HEK293 (cell line): Measurements from ENCODE around the gene SMC5.

ENCODE experiments used
- CTCF ChIA-PET: fragments of 350-600 bp; formaldehyde crosslinking; extraction: SDS; loops from one replicate; lab custom pipeline; 2021; ENCODE audit warnings: antibody characterized with exemption; lab: Yijun Ruan, JAX
- POLR2A ChIA-PET: fragments of 300-600 bp; formaldehyde crosslinking; extraction: SDS; loops from one replicate; lab custom pipeline; 2020; ENCODE audit warnings: antibody characterized with exemption, inconsistent platforms; lab: Yijun Ruan, JAX
- H3K27ac ChIP-seq: fragments of 200-500 bp; sonication (Bioruptor generic); 2 replicates; pipeline ENCODE4 v1.5.1; 2014; ENCODE audit warnings: low read depth, low read length, control low read depth, inconsistent platforms; ENCODE audit errors: extremely low read depth
- H3K36me3 ChIP-seq, 2 experiments: fragments of 200-500 bp in 1 of 2; sonication (Bioruptor generic) in 1 of 2; 1 replicate in 1 of 2; 2 replicates in 1 of 2; pipeline ENCODE4 v1.5.1; 2014 to 2017; ENCODE audit warnings: inconsistent platforms in 2 of 2, low read length in 2 of 2; ENCODE audit not compliant: control insufficient read depth in 2 of 2, insufficient read depth in 1 of 2
- H3K4me1 ChIP-seq: fragments of 200-500 bp; sonication (Bioruptor generic); 2 replicates; pipeline ENCODE4 v1.5.1; 2014; ENCODE audit warnings: mild to moderate bottlenecking, low read length, inconsistent platforms; ENCODE audit not compliant: control insufficient read depth, insufficient read depth
- H3K4me3 ChIP-seq: 2 replicates; pipeline ENCODE4 v1.5.1; 2011; ENCODE audit warnings: low read depth, mild to moderate bottlenecking, control low read depth, low read length, moderate library complexity
- H3K9me3 ChIP-seq: fragments of 200-500 bp; sonication (Bioruptor generic); 2 replicates; pipeline ENCODE4 v1.5.1; 2014; ENCODE audit warnings: low read depth, low read length, inconsistent platforms; ENCODE audit not compliant: control insufficient read depth, insufficient read depth
- BCL11B ChIP-seq: fragments of 450-650 bp; formaldehyde crosslinking; IDR thresholded peaks from 2 replicates; pipeline ENCODE4 v1.5.1; 2016; ENCODE audit warnings: low read depth, missing biosample characterization, missing genetic modification characterization
- PBX3 ChIP-seq: sonication (generic); formaldehyde crosslinking; IDR thresholded peaks from 2 replicates; pipeline ENCODE4 v1.8.1; 2022; ENCODE audit warnings: mild to moderate bottlenecking, moderate library complexity, missing genetic modification reagents
- SP3 ChIP-seq: fragments of 450-650 bp; formaldehyde crosslinking; IDR thresholded peaks from 2 replicates; pipeline ENCODE4 v1.5.1; 2016; ENCODE audit warnings: missing biosample characterization, missing genetic modification characterization
- ZBTB1 ChIP-seq: fragments of 450-650 bp; formaldehyde crosslinking; IDR thresholded peaks from 2 replicates; pipeline ENCODE4 v1.5.1; 2016; ENCODE audit warnings: missing biosample characterization, missing genetic modification characterization
- ZBTB26 ChIP-seq: fragments of 450-650 bp; formaldehyde crosslinking; optimal IDR thresholded peaks from 2 replicates; pipeline ENCODE3; 2016; ENCODE audit warnings: missing biosample characterization, mild to moderate bottlenecking, missing genetic modification characterization
- ZBTB48 ChIP-seq: fragments of 450-650 bp; formaldehyde crosslinking; IDR thresholded peaks from 2 replicates; pipeline ENCODE4 v1.5.1; 2016; ENCODE audit warnings: missing biosample characterization, missing genetic modification characterization
- ZNF121 ChIP-seq: fragments of 450-650 bp; formaldehyde crosslinking; IDR thresholded peaks from 2 replicates; pipeline ENCODE4 v1.5.1; 2016; ENCODE audit warnings: missing biosample characterization, missing genetic modification characterization
- ZNF132 ChIP-seq: fragments of 450-650 bp; formaldehyde crosslinking; IDR thresholded peaks from 2 replicates; pipeline ENCODE4 v1.5.1; 2017; ENCODE audit warnings: missing biosample characterization, missing genetic modification characterization, borderline replicate concordance
- ZNF148 ChIP-seq: fragments of 450-650 bp; formaldehyde crosslinking; IDR thresholded peaks from 2 replicates; pipeline ENCODE4 v1.5.0; 2017; ENCODE audit warnings: missing biosample characterization, missing genetic modification characterization, borderline replicate concordance
- ZNF266 ChIP-seq: fragments of 450-650 bp; formaldehyde crosslinking; IDR thresholded peaks from 2 replicates; pipeline ENCODE4 v1.5.1; 2016; ENCODE audit warnings: missing biosample characterization, missing genetic modification characterization, low read depth
- ZNF311 ChIP-seq: fragments of 450-650 bp; formaldehyde crosslinking; IDR thresholded peaks from 2 replicates; pipeline ENCODE4 v1.5.1; 2017; ENCODE audit warnings: missing biosample characterization, missing genetic modification characterization, borderline replicate concordance
- ZNF324 ChIP-seq: fragments of 450-650 bp; formaldehyde crosslinking; IDR thresholded peaks from 2 replicates; pipeline ENCODE4 v1.5.1; 2016; ENCODE audit warnings: missing biosample characterization, missing genetic modification characterization
- ZNF350 ChIP-seq: fragments of 450-650 bp; formaldehyde crosslinking; IDR thresholded peaks from 2 replicates; pipeline ENCODE4 v1.5.0; 2017; ENCODE audit warnings: missing biosample characterization, mild to moderate bottlenecking, missing genetic modification characterization
- ZNF354C ChIP-seq: fragments of 450-650 bp; formaldehyde crosslinking; IDR thresholded peaks from 2 replicates; pipeline ENCODE4 v1.5.1; 2016; ENCODE audit warnings: missing biosample characterization, missing genetic modification characterization, low read depth, borderline replicate concordance
- ZNF362 ChIP-seq: fragments of 450-650 bp; formaldehyde crosslinking; IDR thresholded peaks from 2 replicates; pipeline ENCODE4 v1.5.1; 2016; ENCODE audit warnings: missing biosample characterization, missing genetic modification characterization
- ZNF514 ChIP-seq: fragments of 450-650 bp; formaldehyde crosslinking; IDR thresholded peaks from 2 replicates; pipeline ENCODE4 v1.5.1; 2016; ENCODE audit warnings: missing biosample characterization, missing genetic modification characterization
- ZNF521 ChIP-seq: fragments of 450-650 bp; formaldehyde crosslinking; IDR thresholded peaks from 2 replicates; pipeline ENCODE4 v1.5.1; 2017; ENCODE audit warnings: missing biosample characterization, mild to moderate bottlenecking, missing genetic modification characterization
- ZNF580 ChIP-seq: fragments of 450-650 bp; formaldehyde crosslinking; IDR thresholded peaks from 2 replicates; pipeline ENCODE4 v1.5.1; 2016; ENCODE audit warnings: missing biosample characterization, missing genetic modification characterization
- ZNF654 ChIP-seq: fragments of 450-650 bp; formaldehyde crosslinking; IDR thresholded peaks from 2 replicates; pipeline ENCODE4 v1.5.1; 2016; ENCODE audit warnings: low read depth, missing biosample characterization, missing genetic modification characterization
- ZNF776 ChIP-seq: fragments of 450-650 bp; formaldehyde crosslinking; IDR thresholded peaks from 2 replicates; pipeline ENCODE4 v1.5.0; 2017; ENCODE audit warnings: missing biosample characterization, missing genetic modification characterization, borderline replicate concordance

Gene SMC5

GRCh38 chr9:70229026-70229425 is 29.8 kb upstream of the SMC5 start (continued):
- TF ChIP-seq ZNF362 (tag by site-specific recombination) (no peak), ZNF580 (tag by site-specific recombination) (no peak), ZNF121 (tag by site-specific recombination) (no peak), ZNF148 (no peak), ZNF521 (tag by site-specific recombination) (no peak)

GRCh38 chr9:70229579-70229978 is 29.2 kb upstream of the SMC5 start:
- CTCF ChIA-PET: interaction anchor here (0.6 to 6.3 kb wide), 20 partner anchors 9 to 1036 kb away, joined by 3 to 58 read pairs (median 3); no protein-coding TSS in a partner anchor
- no peak overlapping the region for H3K27ac ChIP-seq
- no peaks in the 10 kb centered on the region for H3K9me3 ChIP-seq
- H3K4me3 ChIP-seq: no peak overlapping the region
- TF ChIP-seq ZNF514 (tag by site-specific recombination): no peak
- peak; percentile 43 for TF ChIP-seq ZNF654 (tag by site-specific recombination)
- no peak for TF ChIP-seq BCL11B (tag by site-specific recombination)
- TF ChIP-seq PBX3 (CRISPR knock-in tag): no peak
- TF ChIP-seq ZNF350 (tag by site-specific recombination): no peak
- TF ChIP-seq ZNF354C (tag by site-specific recombination): no peak
- TF ChIP-seq ZNF324 (tag by site-specific recombination): no peak
- no peak for TF ChIP-seq ZNF311 (tag by site-specific recombination)
- no peak for TF ChIP-seq ZBTB48
- no peak for TF ChIP-seq ZBTB26
- no peak for TF ChIP-seq ZNF776
- no peak for TF ChIP-seq ZNF132 (tag by site-specific recombination)
- TF ChIP-seq SP3 (tag by site-specific recombination): no peak
- peak; percentile 85; the same call in 1 of the 2 replicates for TF ChIP-seq ZNF266 (tag by site-specific recombination)
- no peak for TF ChIP-seq ZBTB1 (tag by site-specific recombination)
- TF ChIP-seq, all 188 proteins: peak for 2
- Histone ChIP-seq H3K4me1 (no peaks in the 10 kb centered on the region), H3K36me3 (no peaks in the 10 kb centered on the region)
- POLR2A ChIA-PET: interaction anchor here (0.7 kb wide), 1 partner anchor 80 kb away, joined by 4 read pairs; no protein-coding TSS in a partner anchor
